GM18508 (cell line): ENCODE data around the gene RBFOX2.
"Not testable (repeated sequence)": the region's sequence is repeated elsewhere in the genome, so short reads cannot be mapped to it uniquely, and the experiment has no call there.

Experiments used
- ATAC-seq: cut with Tn5 transposase; IDR thresholded peaks from one replicate; pipeline ENCODE4 v1.9.1; 2021; ENCODE audit warnings: moderate number of reproducible peaks; ENCODE audit not compliant: insufficient read depth, unreplicated experiment

Gene RBFOX2

GRCh38 chr22:36012332-36012731, 16.3 kb downstream of the RBFOX2 start:
- ATAC-seq, result no peak

- ATAC-seq, result no peak
Observed at GRCh38 chr22:36010882-36011281, 17.7 kb downstream of the RBFOX2 start.

- no peak for ATAC-seq
Observed at GRCh38 chr22:36010090-36010489, 18.5 kb downstream of the RBFOX2 start.

GRCh38 chr22:36009085-36009484, 19.5 kb downstream of the RBFOX2 start:
- ATAC-seq, result no peak

- no peak for ATAC-seq
Observed at GRCh38 chr22:36008565-36008964, 20.1 kb downstream of the RBFOX2 start.

- ATAC-seq, result no peak
Observed at GRCh38 chr22:36008131-36008530, 20.5 kb downstream of the RBFOX2 start.

GRCh38 chr22:36003972-36004674, 24.5 kb downstream of the RBFOX2 start:
- ATAC-seq, result no peak

GRCh38 chr22:36002718-36003260, 25.8 kb downstream of the RBFOX2 start:
- no peak for ATAC-seq

GRCh38 chr22:36002084-36002483, 26.5 kb downstream of the RBFOX2 start:
- ATAC-seq, result no peak

- no peak for ATAC-seq
Observed at GRCh38 chr22:35998748-35999147, 29.9 kb downstream of the RBFOX2 start.

GRCh38 chr22:35997438-35997837, 31.2 kb downstream of the RBFOX2 start:
- ATAC-seq, result no peak

GRCh38 chr22:35996596-35996995, 32.0 kb downstream of the RBFOX2 start:
- ATAC-seq, result no peak

- ATAC-seq, result no peak
Observed at GRCh38 chr22:35995772-35996171, 32.9 kb downstream of the RBFOX2 start.

- ATAC-seq, result no peak
Observed at GRCh38 chr22:35995348-35995747, 33.3 kb downstream of the RBFOX2 start.

GRCh38 chr22:35993727-35994126, 34.9 kb downstream of the RBFOX2 start:
- ATAC-seq, result not testable (repeated sequence)

GRCh38 chr22:35993048-35993714, 35.4 kb downstream of the RBFOX2 start:
- no peak for ATAC-seq

- ATAC-seq, result no peak
Observed at GRCh38 chr22:35991168-35991567, 37.5 kb downstream of the RBFOX2 start.

GRCh38 chr22:35988030-35988429, 40.6 kb downstream of the RBFOX2 start:
- no peak for ATAC-seq

GRCh38 chr22:35987487-35987886, 41.1 kb downstream of the RBFOX2 start:
- no peak for ATAC-seq

- no peak for ATAC-seq
Observed at GRCh38 chr22:35986088-35986487, 42.5 kb downstream of the RBFOX2 start.

GRCh38 chr22:35985371-35985770, 43.3 kb downstream of the RBFOX2 start:
- ATAC-seq, result no peak
